CD4-positive, alpha-beta T cell treated with Interleukin-12 subunit alpha and Interleukin-12 subunit beta, for 1 hour (primary cell): ENCODE results near the gene MTPN.

Experiments
- DNase-seq: peaks from one replicate; pipeline ENCODE4 v3.0.0-alpha.2; 2020

Gene MTPN

GRCh38 chr7:135919071-135919841 is 57.9 kb downstream of the MTPN start:
- no peak for DNase-seq

DNA sequence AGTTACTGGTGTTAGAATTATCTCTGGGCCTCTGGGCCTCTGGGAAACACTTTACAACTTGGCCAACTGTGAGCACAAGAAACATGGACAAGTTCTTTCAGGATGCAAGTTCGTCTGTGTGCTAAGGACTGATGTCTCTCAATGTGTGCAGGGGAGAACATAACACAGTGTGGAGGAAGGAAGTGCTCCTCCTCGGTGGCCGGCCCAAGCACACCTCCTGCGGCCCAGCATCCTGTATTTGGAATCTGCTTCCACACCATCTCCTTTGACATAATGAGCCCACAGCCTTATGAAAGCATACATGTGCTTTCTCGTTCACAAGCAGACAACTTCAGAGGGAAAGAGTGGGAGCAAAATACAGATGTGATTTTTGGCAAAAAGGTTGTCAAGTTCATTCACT is 59.0 kb downstream of the MTPN start:
- no peak for DNase-seq

DNA sequence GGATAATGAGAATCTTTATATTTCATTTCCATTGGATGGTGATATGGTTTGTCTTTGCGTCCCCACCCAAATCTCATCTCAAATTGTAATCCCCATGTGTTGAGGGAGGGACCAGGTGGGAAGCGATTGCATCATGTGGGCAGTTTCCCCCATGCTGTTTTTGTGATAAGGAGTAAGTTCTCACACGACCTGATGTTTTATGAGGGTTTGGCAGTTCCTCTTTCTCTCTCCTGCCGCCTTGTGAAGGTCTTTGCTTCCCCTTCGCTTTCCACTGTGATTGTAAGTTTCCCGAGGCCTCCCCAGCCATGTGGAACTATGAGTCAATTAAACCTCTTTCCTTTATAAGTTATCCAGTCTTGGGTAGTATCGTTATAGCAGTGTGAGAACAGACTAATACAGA is 59.4 kb downstream of the MTPN start:
- no peak for DNase-seq

GRCh38 chr7:135914346-135914745 is 62.8 kb downstream of the MTPN start:
- no peak for DNase-seq

DNA sequence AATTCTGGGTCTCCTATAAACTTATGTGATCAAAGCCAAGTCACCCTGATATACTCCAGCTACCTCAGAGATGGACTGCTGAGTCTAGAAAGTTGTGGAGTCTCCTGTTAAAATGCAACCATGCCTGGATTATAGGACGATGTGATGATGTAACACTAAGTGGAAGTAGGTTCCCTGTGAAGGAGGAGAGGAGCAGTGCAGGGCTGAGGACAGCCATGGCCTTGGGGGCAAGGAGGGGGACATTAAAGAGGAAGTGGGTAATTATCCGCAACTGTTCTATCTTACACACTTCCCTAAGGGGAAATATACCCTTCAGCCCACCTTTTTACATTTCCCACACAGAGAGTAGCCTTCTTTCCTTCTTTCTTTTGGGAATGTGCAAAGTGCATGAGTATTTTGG is 63.8 kb downstream of the MTPN start:
- DNase-seq = no peak

DNA sequence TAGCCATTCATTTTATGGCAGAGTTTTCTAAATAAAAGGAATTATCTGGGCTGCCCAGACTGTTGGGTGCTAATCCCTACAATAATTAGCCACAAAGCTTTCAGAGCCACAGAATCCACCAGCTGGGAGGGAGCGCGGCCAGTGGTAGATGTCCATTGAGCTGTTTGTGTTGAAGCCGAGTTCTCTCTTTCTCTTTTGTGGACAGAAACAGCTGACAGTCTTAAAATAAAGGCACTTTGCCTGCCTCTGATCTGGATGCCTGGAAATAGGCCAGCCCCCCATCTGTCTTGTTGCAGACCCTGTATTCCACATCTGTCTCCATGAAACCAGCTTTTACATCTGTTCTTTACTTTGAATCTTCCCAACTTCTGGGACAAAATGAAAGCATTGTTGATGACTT is 66.1 kb downstream of the MTPN start:
- DNase-seq = no peak

DNA sequence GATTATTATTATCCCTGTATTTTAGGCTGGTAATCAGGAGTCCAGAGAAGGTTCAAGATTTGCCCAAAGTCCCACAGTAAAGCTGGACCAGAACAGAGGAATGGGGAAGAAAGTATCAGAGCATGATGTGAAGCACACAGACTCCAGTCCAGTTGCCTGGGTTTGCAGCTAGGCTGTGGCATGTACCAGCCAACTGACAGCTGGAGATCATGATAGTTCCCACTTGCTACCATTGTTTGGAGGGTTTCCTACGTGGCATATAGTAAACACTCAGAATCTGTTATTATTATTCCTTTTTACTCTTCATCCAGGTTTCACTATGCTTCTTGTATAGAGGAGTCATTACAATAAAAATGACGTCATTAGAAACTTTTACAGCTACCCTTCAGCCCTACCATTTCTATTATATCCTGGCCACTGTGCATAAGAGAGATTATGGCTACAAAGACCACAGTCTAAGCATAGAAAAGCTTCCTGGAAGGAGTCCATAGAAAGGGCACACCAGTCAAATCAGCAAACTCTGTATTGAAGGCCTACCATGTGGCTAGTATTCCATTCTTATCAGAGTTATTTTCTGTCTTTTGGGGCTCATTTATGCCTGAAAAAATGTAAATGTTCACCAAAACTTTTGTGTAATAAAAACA is 66.6 kb downstream of the MTPN start:
- DNase-seq = no peak

DNA sequence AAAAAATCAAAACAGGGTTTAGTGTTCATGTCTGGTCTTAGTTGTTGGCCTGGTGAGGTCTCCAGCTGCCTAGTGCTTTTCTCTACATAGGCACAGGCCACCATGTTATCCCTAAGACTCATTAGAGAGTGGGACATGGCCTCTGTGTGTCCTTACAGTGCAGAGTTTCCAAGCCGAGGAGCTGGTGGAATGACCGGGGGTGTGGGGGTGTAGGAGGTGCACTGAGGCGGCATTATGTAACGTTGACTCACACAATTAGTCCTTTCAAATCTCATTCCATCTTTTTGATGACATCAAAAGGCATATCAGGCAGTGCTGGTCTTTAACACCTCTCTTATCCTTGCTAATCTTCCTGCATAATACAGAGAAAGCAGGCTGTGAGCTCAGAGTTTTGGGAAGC is 71.3 kb downstream of the MTPN start:
- DNase-seq = no peak

GRCh38 chr7:135905355-135905754 is 71.8 kb downstream of the MTPN start:
- no peak for DNase-seq

DNA sequence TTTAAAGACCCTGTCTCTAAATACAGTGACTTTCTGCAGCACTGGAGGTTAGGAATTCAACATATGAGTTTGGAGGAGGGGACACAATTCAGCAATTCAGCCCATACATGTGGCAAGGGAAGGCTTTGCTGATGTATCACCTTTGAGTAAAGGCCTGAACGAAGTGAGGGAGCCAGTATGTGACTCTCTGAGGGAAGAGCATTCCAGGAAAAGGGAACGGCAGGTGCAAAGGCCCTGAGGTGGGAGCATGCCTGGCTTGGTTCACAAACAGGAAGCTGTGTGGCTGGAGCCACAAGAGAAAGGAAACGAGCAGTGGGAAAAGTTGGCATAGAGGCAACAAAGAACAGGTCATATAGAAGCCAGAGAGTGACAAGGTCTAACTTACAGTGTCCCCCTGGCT is 72.9 kb downstream of the MTPN start:
- no peak for DNase-seq

GRCh38 chr7:135901585-135902540 is 75.3 kb downstream of the MTPN start:
- DNase-seq = no peak

GRCh38 chr7:135900065-135900546 is 77.1 kb downstream of the MTPN start:
- DNase-seq = no peak

GRCh38 chr7:135899458-135900064 is 77.6 kb downstream of the MTPN start:
- DNase-seq = no peak

DNA sequence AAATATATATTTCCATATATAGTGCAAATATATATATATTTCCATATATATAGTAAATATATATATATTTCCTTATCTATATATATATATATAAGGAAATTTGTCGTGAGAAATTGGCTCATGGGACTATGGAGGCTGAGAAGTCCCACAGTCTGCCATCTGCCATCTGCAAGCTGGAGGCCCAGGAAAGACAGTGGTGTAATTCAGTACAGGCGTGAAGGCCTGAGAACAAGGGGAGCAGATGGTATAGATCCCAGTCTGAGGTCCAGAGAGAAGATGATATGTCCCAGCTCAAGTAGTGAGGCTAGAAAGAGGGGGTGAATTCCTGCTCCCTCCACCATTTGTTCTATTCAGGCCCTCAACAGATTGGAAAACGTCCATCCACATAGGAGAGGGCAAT is 78.9 kb downstream of the MTPN start:
- DNase-seq = no peak

DNA sequence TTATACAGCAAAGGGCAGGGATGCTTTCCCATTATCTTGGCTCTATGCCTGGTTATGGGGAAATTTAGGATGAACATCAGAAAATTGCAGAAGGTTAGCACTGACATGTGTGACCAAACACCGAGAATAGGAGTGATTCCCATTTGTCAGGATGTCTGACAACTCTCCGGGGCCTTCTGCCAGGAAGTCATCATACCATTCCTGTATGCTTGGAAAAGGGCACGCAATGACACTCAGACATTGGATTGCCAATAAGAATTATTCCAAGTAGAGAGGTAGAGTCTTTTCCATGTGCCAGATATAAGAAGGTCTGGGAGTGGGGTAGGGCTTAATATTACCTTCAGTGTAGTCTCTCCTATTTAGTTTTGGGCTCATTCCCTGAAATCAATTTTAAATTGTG is 82.3 kb downstream of the MTPN start:
- DNase-seq = no peak

- DNase-seq = no peak
Observed at GRCh38 chr7:135889823-135890222, 87.3 kb downstream of the MTPN start.

DNA sequence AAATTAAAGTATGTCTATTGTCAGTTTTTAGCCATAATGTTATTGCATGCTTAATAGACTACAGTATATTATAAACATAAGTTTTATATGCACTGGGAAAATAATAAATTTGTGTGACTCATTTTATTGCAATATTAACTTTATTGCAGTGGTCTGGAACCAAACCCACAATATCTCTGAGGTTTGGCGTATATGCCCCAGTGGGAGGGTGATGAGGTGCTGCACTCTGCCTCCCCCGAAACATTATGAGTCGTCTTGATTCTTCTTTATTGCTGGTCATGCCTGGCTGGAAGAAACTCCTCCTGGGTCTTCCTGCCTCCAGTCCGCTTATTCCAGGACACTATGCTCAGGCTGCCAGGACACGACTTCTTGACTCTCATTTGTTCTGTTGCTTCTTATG is 88.4 kb downstream of the MTPN start:
- no peak for DNase-seq

DNA sequence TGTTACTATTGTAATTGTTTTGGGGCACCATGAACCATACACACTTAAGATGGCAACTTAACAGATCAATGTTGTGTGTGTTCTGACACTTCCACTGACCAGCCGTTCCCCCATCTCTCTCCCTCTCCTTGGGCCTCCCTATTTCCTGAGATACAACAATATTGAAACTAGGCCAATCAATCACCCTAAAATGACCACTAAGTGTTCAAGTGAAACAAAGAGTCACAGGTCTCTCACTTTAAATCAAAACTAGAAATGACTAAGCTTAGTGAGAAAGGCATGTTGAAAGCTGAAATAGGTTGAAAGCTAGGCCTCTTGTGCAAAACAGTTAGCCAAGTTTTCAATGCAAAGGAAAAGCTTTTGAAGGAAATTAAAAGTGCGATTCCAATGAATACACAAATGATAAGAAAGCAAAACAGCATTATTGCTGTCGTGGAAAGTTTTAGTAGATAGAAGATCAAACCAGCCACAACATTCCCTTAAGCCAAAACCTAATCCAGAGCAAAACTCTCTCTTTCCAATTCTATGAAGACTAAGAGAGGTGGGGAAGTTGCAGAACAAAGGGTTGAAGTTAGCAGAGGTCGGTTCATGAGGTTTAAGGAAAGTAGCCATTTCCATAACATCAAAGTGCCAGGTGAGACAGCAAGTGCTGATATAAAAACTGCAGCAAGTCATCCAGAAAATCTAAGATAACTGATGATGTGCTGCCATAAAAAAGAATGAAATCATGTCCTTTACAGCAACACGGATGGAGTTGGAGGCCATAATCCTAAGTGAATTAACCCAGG is 90.6 kb downstream of the MTPN start:
- no peak for DNase-seq

DNA sequence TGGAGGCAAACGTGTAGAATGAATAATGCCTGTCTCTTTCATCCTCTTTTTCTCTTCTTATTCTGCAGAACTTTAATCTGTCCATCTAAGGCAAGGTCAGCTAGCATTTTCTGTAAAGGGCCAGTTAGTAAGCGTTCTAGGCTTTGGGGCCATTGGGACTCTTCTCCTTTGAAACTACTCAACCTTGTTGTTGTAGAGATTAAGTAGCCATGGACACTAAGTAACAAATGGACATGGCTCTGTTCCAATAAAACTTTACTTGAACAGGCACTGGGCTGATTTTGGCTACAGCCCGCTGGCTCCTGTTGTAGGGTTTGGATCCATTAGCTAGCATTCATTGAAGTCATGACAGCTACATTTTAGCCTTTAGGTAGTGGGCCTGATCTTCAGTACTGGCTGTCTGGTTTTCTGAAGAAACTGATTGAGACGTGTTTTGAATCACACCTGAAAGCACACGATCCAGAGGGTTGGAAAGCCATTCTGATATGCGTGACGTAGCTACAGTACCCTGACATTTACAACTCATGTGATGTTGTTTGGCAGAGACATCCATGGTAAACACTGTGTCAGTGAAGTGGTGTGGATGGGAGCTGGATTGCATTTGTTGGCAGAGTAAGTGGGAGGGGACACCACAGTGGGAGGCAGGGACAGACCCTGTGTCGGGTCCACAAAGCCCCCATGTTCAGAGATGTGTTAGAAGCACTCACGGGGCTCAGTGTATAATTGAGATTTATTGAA is 92.5 kb downstream of the MTPN start:
- no peak for DNase-seq

GRCh38 chr7:135879233-135879632 is 97.9 kb downstream of the MTPN start:
- no peak for DNase-seq

- DNase-seq = no peak
Observed at GRCh38 chr7:135878284-135878683, 98.9 kb downstream of the MTPN start.
